Body of pancreas (tissue), 4 donors: ENCODE results near the gene ANKRD6.

Experiments used
- POLR2A ChIP-seq, 3 donors: fragments of 450-650 bp; IDR thresholded peaks; one replicate each; pipeline ENCODE4 v1.6.1; 2016; ENCODE audit warnings: antibody characterized with exemption in 3 of 3, mild to moderate bottlenecking in 2 of 3
- TF ChIP-seq, protein P1 (sequence below), 7 experiments: fragments of 450-650 bp in 4 of 7; fragments of 200-600 bp in 3 of 7; sonication (generic) in 3 of 7; IDR thresholded peaks; one replicate each; pipeline ENCODE4 v1.5.1; 2016 to 2019; ENCODE audit warnings: antibody characterized with exemption in 7 of 7

DNA sequence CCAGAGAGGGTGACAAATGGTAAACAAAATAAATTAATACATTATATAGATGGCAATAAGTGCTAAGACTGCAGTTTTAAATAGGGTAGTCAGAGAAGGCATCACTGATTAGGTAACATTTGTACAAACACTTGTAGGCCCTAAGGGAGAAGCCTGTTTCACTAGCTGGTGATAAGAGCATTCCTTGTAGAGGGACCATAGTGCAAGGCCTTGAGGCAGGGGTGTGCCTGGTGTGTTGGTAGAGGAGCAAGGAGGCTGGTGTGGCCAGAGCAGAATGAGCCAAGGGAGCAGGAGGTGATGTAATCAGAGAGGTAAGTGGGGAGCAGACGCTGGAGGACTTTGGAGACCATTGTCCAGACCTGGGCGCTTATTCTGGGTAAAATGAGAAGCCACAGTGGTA is 70.7 kb downstream of the ANKRD6 start:
- TF ChIP-seq, protein P1, sequence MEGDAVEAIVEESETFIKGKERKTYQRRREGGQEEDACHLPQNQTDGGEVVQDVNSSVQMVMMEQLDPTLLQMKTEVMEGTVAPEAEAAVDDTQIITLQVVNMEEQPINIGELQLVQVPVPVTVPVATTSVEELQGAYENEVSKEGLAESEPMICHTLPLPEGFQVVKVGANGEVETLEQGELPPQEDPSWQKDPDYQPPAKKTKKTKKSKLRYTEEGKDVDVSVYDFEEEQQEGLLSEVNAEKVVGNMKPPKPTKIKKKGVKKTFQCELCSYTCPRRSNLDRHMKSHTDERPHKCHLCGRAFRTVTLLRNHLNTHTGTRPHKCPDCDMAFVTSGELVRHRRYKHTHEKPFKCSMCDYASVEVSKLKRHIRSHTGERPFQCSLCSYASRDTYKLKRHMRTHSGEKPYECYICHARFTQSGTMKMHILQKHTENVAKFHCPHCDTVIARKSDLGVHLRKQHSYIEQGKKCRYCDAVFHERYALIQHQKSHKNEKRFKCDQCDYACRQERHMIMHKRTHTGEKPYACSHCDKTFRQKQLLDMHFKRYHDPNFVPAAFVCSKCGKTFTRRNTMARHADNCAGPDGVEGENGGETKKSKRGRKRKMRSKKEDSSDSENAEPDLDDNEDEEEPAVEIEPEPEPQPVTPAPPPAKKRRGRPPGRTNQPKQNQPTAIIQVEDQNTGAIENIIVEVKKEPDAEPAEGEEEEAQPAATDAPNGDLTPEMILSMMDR (IDR thresholded peaks at IDR 0.05) = no peak
- TF ChIP-seq POLR2A (IDR thresholded peaks at IDR 0.05) = no peak
